Mesendoderm (in vitro differentiated cells): ENCODE measurements around the gene ODF4.
"Not testable (repeated sequence)": the region's sequence is repeated elsewhere in the genome, so short reads cannot be mapped to it uniquely, and the experiment has no call there.

Experiments used
- DNase-seq: peaks from one replicate; pipeline ENCODE4 v3.0.0; 2013
- H2AK5ac ChIP-seq: 2 replicates; pipeline ENCODE4 v1.6.1; 2013; ENCODE audit warnings: low read length, inconsistent platforms
- H2BK120ac ChIP-seq: 2 replicates; pipeline ENCODE4 v1.6.1; 2013; ENCODE audit warnings: low read depth, mild to moderate bottlenecking, low read length, moderate library complexity, mixed read lengths
- H2BK15ac ChIP-seq: replicated peaks from 2 replicates; pipeline ENCODE4 v1.6.1; 2013; ENCODE audit warnings: low read depth, mild to moderate bottlenecking, moderate library complexity
- H2BK5ac ChIP-seq: 2 replicates; pipeline ENCODE4 v1.6.1; 2013; ENCODE audit warnings: low read length, inconsistent platforms
- H3K18ac ChIP-seq: 2 replicates; pipeline ENCODE4 v1.6.1; 2013; ENCODE audit warnings: mild to moderate bottlenecking, low read length, mixed read lengths
- H3K23ac ChIP-seq: one replicate; pipeline ENCODE4 v1.6.1; 2013; ENCODE audit warnings: low read length
- H3K27ac ChIP-seq: 2 replicates; pipeline ENCODE4 v1.5.1; 2013; ENCODE audit warnings: low read depth, mild to moderate bottlenecking, inconsistent platforms, low read length, moderate library complexity
- H3K27me3 ChIP-seq: 2 replicates; pipeline ENCODE4 v1.6.1; 2013; ENCODE audit warnings: low read length, control low read depth, mild to moderate bottlenecking, inconsistent platforms; ENCODE audit not compliant: insufficient read depth, poor library complexity
- H3K36me3 ChIP-seq: 2 replicates; pipeline ENCODE4 v1.6.1; 2013; ENCODE audit warnings: low read length, inconsistent platforms; ENCODE audit not compliant: control insufficient read depth, insufficient read depth
- H3K4ac ChIP-seq: one replicate; pipeline ENCODE4 v1.6.1; 2013; ENCODE audit warnings: low read depth, mild to moderate bottlenecking, low read length, moderate library complexity
- H3K4me1 ChIP-seq: 2 replicates; pipeline ENCODE4 v1.6.1; 2013; ENCODE audit warnings: low read depth, low read length, inconsistent platforms; ENCODE audit not compliant: control insufficient read depth
- H3K4me2 ChIP-seq: 2 replicates; pipeline ENCODE4 v1.6.1; 2013; ENCODE audit warnings: low read length
- H3K4me3 ChIP-seq: 2 replicates; pipeline ENCODE4 v1.5.1; 2013; ENCODE audit warnings: mild to moderate bottlenecking, low read length
- H3K56ac ChIP-seq: one replicate; pipeline ENCODE4 v1.6.1; 2013; ENCODE audit warnings: low read length
- H3K79me1 ChIP-seq: 2 replicates; pipeline ENCODE4 v1.6.1; 2013; ENCODE audit warnings: low read length, inconsistent platforms
- H3K79me2 ChIP-seq: 2 replicates; pipeline ENCODE4 v1.6.1; 2013; ENCODE audit warnings: mild to moderate bottlenecking, low read length; ENCODE audit not compliant: control insufficient read depth, insufficient read depth
- H3K9ac ChIP-seq: 2 replicates; pipeline ENCODE4 v1.6.1; 2013; ENCODE audit warnings: low read length, inconsistent platforms
- H4K5ac ChIP-seq: one replicate; pipeline ENCODE4 v1.6.1; 2013; ENCODE audit warnings: low read length
- H4K8ac ChIP-seq: one replicate; pipeline ENCODE4 v1.6.1; 2013; ENCODE audit warnings: low read depth, mild to moderate bottlenecking, control low read depth, low read length, moderate library complexity
- WGBS: extraction: QIAGEN DNeasy Blood & Tissue Kit; methylation state at CpG from one replicate; pipeline ENCODE4 v1.1.7; 2013; ENCODE audit warnings: low lambda C conversion rate, missing lambda C conversion rate; ENCODE audit not compliant: insufficient coverage; ENCODE audit errors: extremely low coverage; 5-methylcytosine and 5-hydroxymethylcytosine counted together

The ODF4 gene

GRCh38 chr17:8378117-8378516 is 38.5 kb downstream of the ODF4 start:
- H3K79me2 ChIP-seq: peaks cover 30% of the 10 kb centered on the region
- H3K18ac ChIP-seq, H2BK120ac ChIP-seq, H3K23ac ChIP-seq, H3K4me2 ChIP-seq, H3K27me3 ChIP-seq, H2AK5ac ChIP-seq, H3K9ac ChIP-seq, H3K79me1 ChIP-seq, H3K56ac ChIP-seq, H4K8ac ChIP-seq, H3K27ac ChIP-seq, H3K4me3 ChIP-seq, DNase-seq, H3K4ac ChIP-seq, H3K36me3 ChIP-seq, H3K4me1 ChIP-seq, H4K5ac ChIP-seq, H2BK15ac ChIP-seq, H2BK5ac ChIP-seq: not testable (repeated sequence)
- WGBS: no CpG with 5 or more reads among the region's 8 CpGs

GRCh38 chr17:8380049-8380448 is 40.4 kb downstream of the ODF4 start:
- no peak overlapping the region for H2BK15ac ChIP-seq
- H3K79me2 ChIP-seq: peaks cover 30% of the 10 kb centered on the region
- no peak overlapping the region for H2AK5ac ChIP-seq
- H3K4ac ChIP-seq: no peak overlapping the region
- no peak overlapping the region for H2BK5ac ChIP-seq
- no peak overlapping the region for H2BK120ac ChIP-seq
- H3K56ac ChIP-seq: peak overlapping the region; percentile 51
- H3K4me1 ChIP-seq: peaks cover 6% of the 10 kb centered on the region
- no peak overlapping the region for H3K4me3 ChIP-seq
- H3K23ac ChIP-seq: no peak overlapping the region
- WGBS: no CpG with 5 or more reads among the region's 3 CpGs
- no peak overlapping the region for H4K5ac ChIP-seq
- H3K9ac ChIP-seq: peak overlapping the region; percentile 28
- no peak for DNase-seq
- peaks cover 4% of the 10 kb centered on the region for H3K79me1 ChIP-seq
- H4K8ac ChIP-seq: no peak overlapping the region
- H3K4me2 ChIP-seq: peak overlapping the region; percentile 19
- no peak overlapping the region for H3K27ac ChIP-seq
- H3K27me3 ChIP-seq: no peaks in the 10 kb centered on the region
- peaks cover 9% of the 10 kb centered on the region for H3K36me3 ChIP-seq
- H3K18ac ChIP-seq: no peak overlapping the region

DNA sequence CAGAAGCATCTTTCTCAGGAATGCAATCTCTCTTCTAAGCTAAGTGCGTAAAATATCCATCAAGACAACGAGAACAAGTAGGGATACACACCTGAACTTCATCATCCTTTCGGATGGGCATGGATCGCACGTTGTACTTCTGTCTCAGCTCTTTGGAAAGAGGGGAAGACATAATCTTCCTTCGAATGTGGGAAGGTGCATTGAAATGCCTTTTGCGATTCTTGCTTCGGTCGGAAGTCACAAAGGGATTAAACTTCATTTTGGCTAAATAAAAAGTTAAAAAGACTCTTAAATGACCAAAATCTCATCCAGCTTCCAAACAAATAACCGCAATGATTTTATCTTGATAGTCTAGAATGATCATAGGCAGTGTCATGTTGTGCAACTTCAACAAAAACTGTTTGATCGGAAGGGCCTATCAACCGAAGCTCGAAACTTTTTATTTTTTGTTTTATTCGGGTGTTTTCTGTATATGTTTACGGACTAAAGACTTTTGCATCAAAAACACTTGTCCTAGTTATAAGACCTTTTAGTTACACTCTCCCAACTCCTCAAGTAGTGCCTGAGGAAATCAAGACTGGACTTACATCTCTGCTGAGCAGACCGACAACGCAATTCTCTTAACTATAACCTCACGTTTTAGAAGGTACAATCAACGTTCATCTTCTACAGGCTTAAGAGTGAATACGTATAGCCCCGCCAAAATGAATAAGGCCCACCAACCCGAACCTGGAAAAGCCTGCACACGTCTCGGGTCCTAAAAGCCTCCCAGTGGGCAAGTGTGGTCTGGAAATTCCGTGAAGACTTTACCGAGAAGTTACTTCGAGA is 42.6 kb downstream of the ODF4 start:
- peaks cover 30% of the 10 kb centered on the region for H3K79me2 ChIP-seq
- H3K18ac ChIP-seq: peak overlapping the region; percentile 54
- no peak overlapping the region for H2BK120ac ChIP-seq
- no peak overlapping the region for H2BK15ac ChIP-seq
- peak overlapping the region; percentile 38 for H3K27ac ChIP-seq
- peak overlapping the region; percentile 27 for H3K4me2 ChIP-seq
- H3K23ac ChIP-seq: no peak overlapping the region
- no CpG with 5 or more reads among the region's 27 CpGs for WGBS
- no peak for DNase-seq
- peak overlapping the region; percentile 50 for H4K5ac ChIP-seq
- peak overlapping the region; percentile 79 for H3K56ac ChIP-seq
- no peak overlapping the region for H2AK5ac ChIP-seq
- peak overlapping the region; percentile 53 for H3K4me3 ChIP-seq
- H3K36me3 ChIP-seq: peaks cover 9% of the 10 kb centered on the region
- H3K79me1 ChIP-seq: peaks cover 4% of the 10 kb centered on the region
- H3K4me1 ChIP-seq: peaks cover 8% of the 10 kb centered on the region
- no peaks in the 10 kb centered on the region for H3K27me3 ChIP-seq
- H3K9ac ChIP-seq: peak overlapping the region; percentile 75
- peak overlapping the region; percentile 74 for H3K4ac ChIP-seq
- H2BK5ac ChIP-seq: no peak overlapping the region
- H4K8ac ChIP-seq: no peak overlapping the region

DNA sequence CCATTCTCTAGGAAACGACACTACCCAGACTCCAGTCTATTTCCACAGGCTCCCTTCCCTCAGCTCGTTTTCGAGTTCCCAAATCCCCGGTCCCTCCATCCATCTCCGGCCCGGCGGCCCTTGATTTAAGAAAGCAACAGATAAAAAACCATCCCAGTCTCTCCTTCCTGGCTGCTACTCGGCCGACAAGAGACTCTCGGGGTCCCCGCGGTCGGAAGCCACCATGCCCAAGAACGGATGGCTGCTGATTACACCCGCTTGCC is 43.2 kb downstream of the ODF4 start:
- no peak overlapping the region for H2BK15ac ChIP-seq
- no peaks in the 10 kb centered on the region for H3K27me3 ChIP-seq
- H3K18ac ChIP-seq: peak overlapping the region; percentile 54
- peak overlapping the region; percentile 79 for H3K56ac ChIP-seq
- peaks cover 30% of the 10 kb centered on the region for H3K79me2 ChIP-seq
- no peak overlapping the region for H2AK5ac ChIP-seq
- no peak overlapping the region for H2BK120ac ChIP-seq
- H4K5ac ChIP-seq: peak overlapping the region; percentile 50
- no peak for DNase-seq
- no peak overlapping the region for H2BK5ac ChIP-seq
- H3K4ac ChIP-seq: peak overlapping the region; percentile 74
- H3K79me1 ChIP-seq: peaks cover 4% of the 10 kb centered on the region
- peak overlapping the region; percentile 75 for H3K9ac ChIP-seq
- H3K23ac ChIP-seq: peak overlapping the region; percentile 92
- WGBS: no CpG with 5 or more reads among the region's 15 CpGs
- peak overlapping the region; percentile 53 for H3K4me3 ChIP-seq
- peaks cover 9% of the 10 kb centered on the region for H3K36me3 ChIP-seq
- no peak overlapping the region for H4K8ac ChIP-seq
- H3K27ac ChIP-seq: peak overlapping the region; percentile 38
- H3K4me2 ChIP-seq: peak overlapping the region; percentile 14
- peaks cover 10% of the 10 kb centered on the region for H3K4me1 ChIP-seq

GRCh38 chr17:8383143-8383822 is 43.6 kb downstream of the ODF4 start, which contains the start of gene RPL26:
TSS of gene RPL26 (minus strand) at chr17:8383193. CDS start at chr17:8382310, 883 bp downstream.
- Histone ChIP-seq H4K8ac (peak within 1 kb of the TSS; percentile 2), H3K79me2 (peaks cover 30% of the 10 kb centered on the region), H3K9ac (peak within 1 kb of the TSS; percentile 94), H3K36me3 (peaks cover 9% of the 10 kb centered on the region), H3K4me2 (peak within 1 kb of the TSS; percentile 56), H2BK15ac (no peak within 1 kb of the TSS), H3K18ac (peak within 1 kb of the TSS; percentile 88), H3K23ac (peak within 1 kb of the TSS; percentile 92), H3K79me1 (peaks cover 4% of the 10 kb centered on the region), H3K27me3 (no peaks in the 10 kb centered on the region), H3K4me3 (peak within 1 kb of the TSS; percentile 68), H3K4me1 (peaks cover 10% of the 10 kb centered on the region), H4K5ac (peak within 1 kb of the TSS; percentile 50), H2AK5ac (no peak within 1 kb of the TSS), H3K4ac (peak within 1 kb of the TSS; percentile 96), H3K27ac (peak within 1 kb of the TSS; percentile 77), H2BK120ac (no peak within 1 kb of the TSS), H2BK5ac (peak within 1 kb of the TSS; percentile 52), H3K56ac (peak within 1 kb of the TSS; percentile 96)
- DNase-seq: peak; percentile 99
- whole genome bisulfite sequencing: no CpG with 5 or more reads among the region's 55 CpGs
